ENCODE measurements around the gene DNAJC1.

GRCh38 chr10:21895932-21896331, 107.6 kb downstream of the DNAJC1 start:
- TF ChIP-seq POLR2AphosphoS5 (IDR thresholded peaks at IDR 0.05; ENCODE audit: borderline replicate concordance, low read depth, low read length) (no peak), EZH2 (IDR thresholded peaks at IDR 0.05) (no peak), FOXP2 (optimal IDR thresholded peaks at IDR 0.05; ENCODE audit: control extremely low read depth, extremely low read length, insufficient read depth) (no peak)
